ENCODE measurements around the gene CFAP92. TPM values are rescaled to one million over a fixed set of nuclear protein-coding genes. Genes with fewer than 3 reads are reported as not detected.

Gene CFAP92
- total RNA-seq, 1 experiment from 2014 or later: 0.18 TPM

DNA sequence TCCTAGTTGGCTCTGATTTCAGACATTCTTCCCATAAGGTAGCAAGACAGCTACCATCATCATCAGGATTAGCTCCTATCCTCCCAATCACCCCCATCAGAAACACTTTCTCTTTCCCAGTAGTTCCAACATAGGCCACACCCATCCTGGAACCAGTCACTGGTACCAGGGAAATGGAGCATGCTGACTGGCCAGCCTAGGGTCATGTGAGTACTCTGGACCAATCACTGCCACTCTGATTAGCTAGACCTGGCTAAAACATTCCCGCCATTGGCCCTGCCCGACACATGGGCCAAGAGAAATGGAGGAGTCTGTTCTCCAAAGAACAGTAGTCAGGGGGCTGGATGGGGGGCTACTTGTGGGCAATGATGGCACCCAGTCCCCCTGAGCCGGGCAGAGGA is 19.6 kb upstream of the CFAP92 start:
- no TSS peak for BruUV-seq (replicated peaks)
- no peaks in the 10 kb centered on the region for H3K9me3 ChIP-seq (ENCODE audit: control insufficient read depth, insufficient read depth, low read depth, low read length)
- TF ChIP-seq, protein P1, sequence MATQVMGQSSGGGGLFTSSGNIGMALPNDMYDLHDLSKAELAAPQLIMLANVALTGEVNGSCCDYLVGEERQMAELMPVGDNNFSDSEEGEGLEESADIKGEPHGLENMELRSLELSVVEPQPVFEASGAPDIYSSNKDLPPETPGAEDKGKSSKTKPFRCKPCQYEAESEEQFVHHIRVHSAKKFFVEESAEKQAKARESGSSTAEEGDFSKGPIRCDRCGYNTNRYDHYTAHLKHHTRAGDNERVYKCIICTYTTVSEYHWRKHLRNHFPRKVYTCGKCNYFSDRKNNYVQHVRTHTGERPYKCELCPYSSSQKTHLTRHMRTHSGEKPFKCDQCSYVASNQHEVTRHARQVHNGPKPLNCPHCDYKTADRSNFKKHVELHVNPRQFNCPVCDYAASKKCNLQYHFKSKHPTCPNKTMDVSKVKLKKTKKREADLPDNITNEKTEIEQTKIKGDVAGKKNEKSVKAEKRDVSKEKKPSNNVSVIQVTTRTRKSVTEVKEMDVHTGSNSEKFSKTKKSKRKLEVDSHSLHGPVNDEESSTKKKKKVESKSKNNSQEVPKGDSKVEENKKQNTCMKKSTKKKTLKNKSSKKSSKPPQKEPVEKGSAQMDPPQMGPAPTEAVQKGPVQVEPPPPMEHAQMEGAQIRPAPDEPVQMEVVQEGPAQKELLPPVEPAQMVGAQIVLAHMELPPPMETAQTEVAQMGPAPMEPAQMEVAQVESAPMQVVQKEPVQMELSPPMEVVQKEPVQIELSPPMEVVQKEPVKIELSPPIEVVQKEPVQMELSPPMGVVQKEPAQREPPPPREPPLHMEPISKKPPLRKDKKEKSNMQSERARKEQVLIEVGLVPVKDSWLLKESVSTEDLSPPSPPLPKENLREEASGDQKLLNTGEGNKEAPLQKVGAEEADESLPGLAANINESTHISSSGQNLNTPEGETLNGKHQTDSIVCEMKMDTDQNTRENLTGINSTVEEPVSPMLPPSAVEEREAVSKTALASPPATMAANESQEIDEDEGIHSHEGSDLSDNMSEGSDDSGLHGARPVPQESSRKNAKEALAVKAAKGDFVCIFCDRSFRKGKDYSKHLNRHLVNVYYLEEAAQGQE (IDR thresholded peaks at IDR 0.05; ENCODE audit: insufficient read depth in 1 of 2, low read depth in 2 of 2, low read length in 1 of 2): no peak
- intact Hi-C loops (cut with micrococcal nuclease; ENCODE audit: unreplicated experiment): no loop called here
- no peak overlapping the region for H3K27ac ChIP-seq (ENCODE audit: low read length)
- no peak overlapping the region for H3K4me3 ChIP-seq (ENCODE audit: low read depth in 2 of 2, low read length in 2 of 2)
- no peaks in the 10 kb centered on the region for H3K36me3 ChIP-seq (ENCODE audit: control insufficient read depth, insufficient read depth, low read length)
- DNase-seq (ENCODE audit: low read depth, low spot score): no peak
- H3K27me3 ChIP-seq (ENCODE audit: control insufficient read depth, insufficient read depth, low read length): no peaks in the 10 kb centered on the region
- H3K4me1 ChIP-seq (ENCODE audit: control insufficient read depth, insufficient read depth, low read length): no peaks in the 10 kb centered on the region
- in situ Hi-C loops (cut with HindIII; ENCODE audit: low pct_unique_long_range_greater_than_20kb, low sequenced_read_pairs): no loop called here
- ChIA-PET CTCF (no interaction called here), POLR2A (interaction anchor here (0.5 kb wide), 1 partner anchor 24 kb away, joined by 5 read pairs; no protein-coding TSS in a partner anchor)
- no peak for ATAC-seq

DNA sequence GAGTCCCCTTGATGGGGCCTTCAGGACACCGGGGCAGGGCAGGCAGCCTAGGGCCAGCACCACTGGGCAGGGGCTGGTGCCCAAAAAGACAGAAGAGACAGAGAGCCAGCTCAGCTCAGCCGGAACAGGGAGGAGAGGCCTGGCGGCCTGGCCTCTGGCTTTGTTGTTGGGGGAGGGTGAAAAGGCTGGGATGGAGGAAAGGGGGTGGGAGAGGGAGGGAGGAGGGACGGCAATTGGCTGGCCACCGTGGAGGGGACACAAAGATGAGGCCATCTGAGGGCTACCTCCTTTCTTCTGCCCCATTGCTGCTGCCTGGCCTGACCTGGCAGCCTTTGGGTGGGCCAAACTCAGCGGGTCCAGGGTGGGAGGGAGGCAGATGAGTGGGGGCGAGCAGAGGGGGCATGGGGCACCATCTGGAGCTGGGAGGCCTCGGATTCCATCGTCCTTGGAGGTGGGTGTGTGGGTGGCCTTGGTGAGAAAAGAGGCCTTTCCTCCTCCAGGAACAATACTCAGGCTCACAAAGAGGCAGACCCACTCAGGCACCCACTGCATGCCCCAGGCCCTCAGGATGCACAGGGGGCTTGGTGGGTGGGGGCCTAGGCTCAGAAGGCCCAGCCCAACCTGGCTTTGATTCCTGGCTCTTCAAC is 16.6 kb upstream of the CFAP92 start:
- ChIA-PET CTCF (no interaction called here), POLR2A (no interaction called here)
- H3K27ac ChIP-seq (ENCODE audit: low read length): no peak overlapping the region
- H3K4me1 ChIP-seq (ENCODE audit: control insufficient read depth, insufficient read depth, low read length): peaks cover 5% of the 10 kb centered on the region; the same call in 1 of the 2 replicates
- in situ Hi-C loops (cut with HindIII; ENCODE audit: low pct_unique_long_range_greater_than_20kb, low sequenced_read_pairs): no loop called here
- H3K9me3 ChIP-seq (ENCODE audit: control insufficient read depth, insufficient read depth, low read depth, low read length): no peaks in the 10 kb centered on the region
- ATAC-seq: no peak
- no peak overlapping the region for H3K4me3 ChIP-seq (ENCODE audit: low read depth in 2 of 2, low read length in 2 of 2)
- no TSS peak for BruUV-seq (replicated peaks)
- TF ChIP-seq, protein P2, sequence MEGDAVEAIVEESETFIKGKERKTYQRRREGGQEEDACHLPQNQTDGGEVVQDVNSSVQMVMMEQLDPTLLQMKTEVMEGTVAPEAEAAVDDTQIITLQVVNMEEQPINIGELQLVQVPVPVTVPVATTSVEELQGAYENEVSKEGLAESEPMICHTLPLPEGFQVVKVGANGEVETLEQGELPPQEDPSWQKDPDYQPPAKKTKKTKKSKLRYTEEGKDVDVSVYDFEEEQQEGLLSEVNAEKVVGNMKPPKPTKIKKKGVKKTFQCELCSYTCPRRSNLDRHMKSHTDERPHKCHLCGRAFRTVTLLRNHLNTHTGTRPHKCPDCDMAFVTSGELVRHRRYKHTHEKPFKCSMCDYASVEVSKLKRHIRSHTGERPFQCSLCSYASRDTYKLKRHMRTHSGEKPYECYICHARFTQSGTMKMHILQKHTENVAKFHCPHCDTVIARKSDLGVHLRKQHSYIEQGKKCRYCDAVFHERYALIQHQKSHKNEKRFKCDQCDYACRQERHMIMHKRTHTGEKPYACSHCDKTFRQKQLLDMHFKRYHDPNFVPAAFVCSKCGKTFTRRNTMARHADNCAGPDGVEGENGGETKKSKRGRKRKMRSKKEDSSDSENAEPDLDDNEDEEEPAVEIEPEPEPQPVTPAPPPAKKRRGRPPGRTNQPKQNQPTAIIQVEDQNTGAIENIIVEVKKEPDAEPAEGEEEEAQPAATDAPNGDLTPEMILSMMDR (IDR thresholded peaks at IDR 0.05): no peak
- no peak for TF ChIP-seq TCF7L2 (IDR thresholded peaks at IDR 0.05; ENCODE audit: low read depth, low read length)
- TF ChIP-seq POLR2AphosphoS5 (IDR thresholded peaks at IDR 0.05; ENCODE audit: low read depth, low read length): no peak
- no peak for TF ChIP-seq SIN3A (IDR thresholded peaks at IDR 0.05; ENCODE audit: borderline replicate concordance, insufficient read depth, low read depth, low read length)
- TF ChIP-seq, protein P1 (IDR thresholded peaks at IDR 0.05; ENCODE audit: insufficient read depth in 1 of 2, low read depth in 2 of 2, low read length in 1 of 2): no peak
- peaks cover 2% of the 10 kb centered on the region; the same call in 1 of the 2 replicates for H3K27me3 ChIP-seq (ENCODE audit: control insufficient read depth, insufficient read depth, low read length)
- no peak for DNase-seq (ENCODE audit: low read depth, low spot score)
- intact Hi-C loops (cut with micrococcal nuclease; ENCODE audit: unreplicated experiment): no loop called here
- no peaks in the 10 kb centered on the region for H3K36me3 ChIP-seq (ENCODE audit: control insufficient read depth, insufficient read depth, low read length)

All from Panc1 (cell line).